ENCODE data around the gene ATXN10. TPM values are rescaled to one million over a fixed set of nuclear protein-coding genes. Genes with fewer than 3 reads are reported as not detected.

The ATXN10 gene
- total RNA-seq, 1 donor from 2014 or later, result 101 TPM

DNA sequence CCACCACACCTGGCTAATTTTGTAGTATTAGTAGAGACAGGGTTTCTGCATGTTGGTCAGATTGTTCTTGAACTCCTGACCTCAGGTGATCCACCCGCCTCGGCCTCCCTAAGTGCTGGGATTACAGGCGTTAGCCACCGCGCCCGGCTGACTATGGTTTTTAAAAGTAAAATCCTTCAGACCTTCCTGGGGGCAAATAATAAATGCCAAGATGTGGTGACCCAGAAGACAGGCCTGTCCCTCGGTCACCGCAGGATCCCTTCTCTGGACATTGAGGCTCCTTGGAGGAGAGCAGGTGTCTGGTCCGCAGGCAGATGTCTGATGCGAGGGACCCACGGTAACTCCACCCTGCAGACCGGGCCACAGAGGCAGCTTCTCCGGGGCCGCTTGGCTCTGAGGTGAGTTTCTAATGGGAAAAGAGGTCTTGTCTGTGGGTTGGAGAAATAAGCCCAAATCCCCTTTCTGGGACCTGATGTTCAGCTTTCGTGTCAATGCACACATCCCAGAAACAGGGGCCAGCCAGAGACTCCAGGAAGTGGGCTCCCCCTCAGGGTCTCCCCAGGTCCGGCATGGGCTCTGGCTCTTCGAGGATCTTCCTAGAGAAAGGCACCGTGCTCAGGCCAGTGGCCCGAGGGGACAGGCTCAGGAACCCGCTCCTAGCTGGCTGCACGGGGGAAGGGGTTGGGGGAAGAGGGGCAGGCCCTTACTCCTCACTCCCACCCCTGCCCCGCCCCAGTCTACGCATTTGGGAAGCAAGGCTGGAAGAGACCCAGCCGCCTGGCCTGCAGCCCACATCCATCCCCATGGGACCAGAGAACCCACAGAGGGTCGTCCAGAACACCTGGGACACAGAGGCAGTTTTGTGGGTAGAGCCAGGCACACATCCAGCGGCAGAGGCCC lies 204.8 kb downstream of the ATXN10 start:
- no peak for DNase-seq (ENCODE audit: low read depth)

- no peak for DNase-seq (ENCODE audit: low read depth)
These were observed 205.4 kb downstream of the ATXN10 start for GRCh38 chr22:45877036-45877380.

- no peak for DNase-seq (ENCODE audit: low read depth)
These were observed 206.0 kb downstream of the ATXN10 start for GRCh38 chr22:45877651-45878050.

DNA sequence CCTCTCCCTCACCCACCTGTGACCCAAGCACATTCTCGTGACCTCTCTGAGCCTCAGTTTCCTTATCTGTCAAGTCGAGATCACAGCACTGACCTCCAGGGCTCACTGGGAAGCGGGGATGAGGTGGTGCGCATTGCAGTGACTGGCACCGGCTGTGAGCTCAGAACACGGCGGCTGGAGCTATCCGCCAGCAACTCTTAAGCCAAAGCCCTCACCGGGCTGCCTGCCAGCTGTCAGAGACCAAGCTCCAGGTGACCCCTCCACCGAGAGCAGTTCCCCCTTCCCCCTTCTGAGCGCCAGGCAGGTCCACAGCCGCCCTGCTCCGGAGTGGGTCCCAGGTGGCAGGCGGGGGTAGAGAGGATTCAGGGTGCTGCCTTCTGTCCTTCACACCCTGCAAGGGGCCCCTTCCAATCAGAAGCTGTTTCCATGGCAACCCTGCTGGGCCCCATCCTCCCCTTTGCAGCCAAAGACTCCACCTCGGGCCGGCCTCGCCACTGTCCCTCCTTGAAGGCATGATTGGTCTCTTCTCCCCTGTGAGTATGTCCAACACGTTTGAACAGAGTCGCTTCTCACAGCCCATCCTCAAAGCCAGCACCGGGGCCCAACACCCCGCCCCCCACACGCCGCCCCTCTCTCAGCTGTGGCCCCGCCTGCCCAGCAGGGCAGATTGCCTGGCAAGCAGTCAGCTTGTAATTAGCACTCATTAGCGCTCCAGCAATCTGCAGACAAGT lies 206.6 kb downstream of the ATXN10 start:
- DNase-seq (ENCODE audit: low read depth), result no peak

- no peak for DNase-seq (ENCODE audit: low read depth)
These were observed 207.4 kb downstream of the ATXN10 start for GRCh38 chr22:45878901-45879551.

DNA sequence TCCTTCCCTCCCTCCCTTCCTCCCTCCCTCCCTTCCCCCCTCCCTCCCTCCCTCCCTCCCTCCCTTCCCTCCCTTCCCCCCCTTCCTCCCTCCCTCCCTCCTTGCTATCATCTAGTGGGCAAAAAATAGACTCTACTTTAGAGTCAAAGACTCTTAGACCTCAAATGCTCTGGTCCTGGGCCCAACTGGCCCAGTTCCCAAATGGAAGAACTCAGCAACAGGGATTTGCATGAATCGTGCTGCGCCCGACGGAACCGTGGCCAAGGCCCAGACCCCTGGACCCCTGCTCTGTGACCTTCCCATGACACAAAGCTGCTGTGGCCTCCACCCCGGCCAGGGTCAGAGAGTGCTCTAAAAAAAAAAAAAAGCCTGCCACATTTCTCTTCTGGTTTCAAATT lies 207.9 kb downstream of the ATXN10 start:
- DNase-seq (ENCODE audit: low read depth), result no peak

- no peak for DNase-seq (ENCODE audit: low read depth)
These were observed 208.6 kb downstream of the ATXN10 start for GRCh38 chr22:45880091-45880715.

- DNase-seq (ENCODE audit: low read depth), result peak; percentile 9
These were observed 209.3 kb downstream of the ATXN10 start for GRCh38 chr22:45880716-45881523.

GRCh38 chr22:45881524-45881875 lies 209.9 kb downstream of the ATXN10 start:
- DNase-seq (ENCODE audit: low read depth), result no peak

GRCh38 chr22:45882881-45883810 lies 211.5 kb downstream of the ATXN10 start:
- no peak for DNase-seq (ENCODE audit: low read depth)

GRCh38 chr22:45883811-45884170 lies 212.2 kb downstream of the ATXN10 start:
- DNase-seq (ENCODE audit: low read depth), result no peak

GRCh38 chr22:45884201-45885062 lies 212.8 kb downstream of the ATXN10 start:
- DNase-seq (ENCODE audit: low read depth), result peak; percentile 27

DNA sequence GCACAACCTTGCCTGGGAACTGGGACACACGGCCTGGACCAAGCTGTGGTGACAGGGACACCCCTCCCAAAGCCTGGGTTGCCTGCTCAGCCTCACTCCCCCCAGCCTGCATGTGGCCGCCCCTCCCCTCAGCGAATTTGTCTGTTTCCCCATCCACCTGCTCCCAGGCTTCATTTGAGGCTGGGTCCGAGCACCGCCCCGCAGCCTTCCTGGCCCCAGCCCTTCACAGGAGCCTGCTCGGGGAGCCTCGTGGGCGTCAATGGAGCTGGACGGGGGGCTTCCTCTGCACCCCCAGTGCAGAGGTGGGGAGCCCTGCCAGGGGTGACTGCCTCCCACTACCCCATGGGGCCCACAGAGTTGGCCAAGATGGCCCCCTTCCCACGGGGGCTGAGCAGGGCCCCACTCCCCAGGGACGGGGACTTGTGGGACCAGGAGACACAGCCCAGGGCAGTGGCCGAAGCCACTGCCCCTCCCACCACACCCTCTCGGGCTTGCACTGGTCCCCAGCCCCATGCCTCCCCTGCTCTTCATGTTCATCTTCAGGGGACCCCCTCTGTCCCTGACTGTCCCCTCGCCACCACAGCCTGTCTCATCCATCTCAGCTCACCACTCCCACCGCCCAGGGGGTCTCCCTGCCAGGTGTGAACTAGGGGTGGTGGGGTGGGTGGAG lies 213.7 kb downstream of the ATXN10 start:
- DNase-seq (ENCODE audit: low read depth), result no peak

GRCh38 chr22:45885941-45886395 lies 214.3 kb downstream of the ATXN10 start:
- DNase-seq (ENCODE audit: low read depth), result no peak

GRCh38 chr22:45886540-45886939 lies 214.9 kb downstream of the ATXN10 start:
- no peak for DNase-seq (ENCODE audit: low read depth)

GRCh38 chr22:45887202-45888131 lies 215.8 kb downstream of the ATXN10 start:
- DNase-seq (ENCODE audit: low read depth), result no peak
